WTC11 (cell line): ENCODE data around the gene CSK. TPM values are rescaled to one million over a fixed set of nuclear protein-coding genes. Genes with fewer than 3 reads are reported as not detected.

Experiments
- ATAC-seq: fragments of 200-7000 bp; cut with Tn5 transposase; 2 replicates; pipeline ENCODE4 v1.10.0; 2021; ENCODE audit warnings: mild to moderate bottlenecking, moderate library complexity
- CTCF ChIA-PET: fragments of 300-600 bp; sonication (Branson Sonifier 250); formaldehyde crosslinking; loops from one replicate; lab custom pipeline; 2021; ENCODE audit warnings: antibody characterized with exemption; lab: Charles Lee
- POLR2A ChIA-PET: fragments of 350-600 bp; sonication (Branson Sonifier 250); formaldehyde crosslinking; loops from one replicate; lab custom pipeline; 2021; ENCODE audit warnings: antibody characterized with exemption; lab: Charles Lee
- DNase-seq: peaks from one replicate; pipeline ENCODE4 v3.0.0; 2021; ENCODE audit warnings: low spot score
- H3K27ac Mint-ChIP-seq: 2 replicates; pipeline ENCODE4 v1.8.0; 2021; ENCODE audit warnings: mixed read lengths
- H3K27me3 Mint-ChIP-seq: 2 replicates; pipeline ENCODE4 v1.8.0; 2021; ENCODE audit warnings: low read depth, mild to moderate bottlenecking, moderate library complexity, mixed read lengths
- H3K36me3 Mint-ChIP-seq: 2 replicates; pipeline ENCODE4 v1.8.0; 2021; ENCODE audit warnings: mixed read lengths
- H3K4me1 Mint-ChIP-seq: 2 replicates; pipeline ENCODE4 v1.8.0; 2022; ENCODE audit warnings: mixed read lengths
- H3K4me3 Mint-ChIP-seq: 2 replicates; pipeline ENCODE4 v1.8.0; 2021; ENCODE audit warnings: mild to moderate bottlenecking, moderate library complexity, mixed read lengths
- H3K9me3 Mint-ChIP-seq: 2 replicates; pipeline ENCODE4 v1.8.0; 2021; ENCODE audit warnings: mixed read lengths
- ATF2 ChIP-seq: sonication (generic); formaldehyde crosslinking; IDR thresholded peaks from 2 replicates; pipeline ENCODE4 v1.8.1; 2022; ENCODE audit warnings: low read depth, missing genetic modification reagents, borderline replicate concordance
- CREM ChIP-seq: sonication (generic); formaldehyde crosslinking; IDR thresholded peaks from 2 replicates; pipeline ENCODE4 v1.8.1; 2022; ENCODE audit warnings: mild to moderate bottlenecking, missing genetic modification reagents, moderate library complexity
- ETV6 ChIP-seq: sonication (generic); formaldehyde crosslinking; IDR thresholded peaks from 2 replicates; pipeline ENCODE4 v1.8.1; 2022; ENCODE audit warnings: mild to moderate bottlenecking, missing genetic modification reagents
- FOXJ3 ChIP-seq: sonication (generic); formaldehyde crosslinking; IDR thresholded peaks from 2 replicates; pipeline ENCODE4 v1.9.0; 2021; ENCODE audit warnings: missing genetic modification reagents, mild to moderate bottlenecking, borderline replicate concordance
- GABPB1 ChIP-seq: sonication (generic); formaldehyde crosslinking; IDR thresholded peaks from 2 replicates; pipeline ENCODE4 v1.8.1; 2023; ENCODE audit warnings: mild to moderate bottlenecking, missing genetic modification reagents
- JAZF1 ChIP-seq: fragments of 250-450 bp; sonication (Bioruptor Pico); IDR thresholded peaks from 2 replicates; pipeline ENCODE4 v1.9.0; 2021; ENCODE audit warnings: moderate library complexity, mild to moderate bottlenecking, inconsistent platforms
- MAX ChIP-seq: sonication (generic); formaldehyde crosslinking; IDR thresholded peaks from 2 replicates; pipeline ENCODE4 v1.8.0; 2022; ENCODE audit warnings: mild to moderate bottlenecking, missing genetic modification reagents
- MXD4 ChIP-seq: fragments of 250-450 bp; sonication (Bioruptor Pico); IDR thresholded peaks from 2 replicates; pipeline ENCODE4 v1.8.0; 2021; ENCODE audit warnings: mild to moderate bottlenecking, moderate library complexity, borderline replicate concordance
- MYBL2 ChIP-seq: sonication (generic); formaldehyde crosslinking; IDR thresholded peaks from 2 replicates; pipeline ENCODE4 v1.8.1; 2023; ENCODE audit warnings: mild to moderate bottlenecking, moderate library complexity, missing genetic modification reagents
- PRDM15 ChIP-seq: sonication (generic); formaldehyde crosslinking; IDR thresholded peaks from 2 replicates; pipeline ENCODE4 v1.8.0; 2022; ENCODE audit warnings: missing genetic modification reagents
- RELA ChIP-seq: sonication (generic); formaldehyde crosslinking; IDR thresholded peaks from 2 replicates; pipeline ENCODE4 v1.8.1; 2022; ENCODE audit warnings: missing genetic modification reagents, mild to moderate bottlenecking, borderline replicate concordance
- RORB ChIP-seq: fragments of 250-450 bp; sonication (Bioruptor Pico); IDR thresholded peaks from 2 replicates; pipeline ENCODE4 v1.9.0; 2021; ENCODE audit warnings: mild to moderate bottlenecking
- SOX15 ChIP-seq: fragments of 250-450 bp; sonication (Bioruptor Pico); IDR thresholded peaks from 2 replicates; pipeline ENCODE4 v1.9.0; 2021; ENCODE audit warnings: mild to moderate bottlenecking
- ZMAT4 ChIP-seq: fragments of 250-450 bp; sonication (Bioruptor Pico); IDR thresholded peaks from 2 replicates; pipeline ENCODE4 v1.9.0; 2021; ENCODE audit warnings: mild to moderate bottlenecking
- ZNF281 ChIP-seq: sonication (generic); formaldehyde crosslinking; IDR thresholded peaks from 2 replicates; pipeline ENCODE4 v1.8.0; 2023; ENCODE audit warnings: mild to moderate bottlenecking, missing genetic modification reagents
- ZNF416 ChIP-seq: fragments of 250-450 bp; sonication (Bioruptor Pico); IDR thresholded peaks from 2 replicates; pipeline ENCODE4 v1.9.0; 2021; ENCODE audit warnings: mild to moderate bottlenecking, inconsistent platforms
- ZNF425 ChIP-seq: fragments of 250-450 bp; sonication (Bioruptor Pico); conservative IDR thresholded peaks from 2 replicates; pipeline ENCODE4 v1.9.0; 2021; ENCODE audit warnings: mild to moderate bottlenecking
- ZNF512 ChIP-seq: sonication (generic); formaldehyde crosslinking; IDR thresholded peaks from 2 replicates; pipeline ENCODE4 v1.8.1; 2022; ENCODE audit warnings: missing genetic modification reagents, borderline replicate concordance
- ZNF671 ChIP-seq: fragments of 250-450 bp; sonication (Bioruptor Pico); IDR thresholded peaks from 2 replicates; pipeline ENCODE4 v1.8.0; 2021; ENCODE audit warnings: mild to moderate bottlenecking
- total RNA-seq: library from RNA; stranded (reverse); gene quantifications from 3 replicates; pipeline ENCODE4 v1.2.3, GENCODE V29; 2021

Gene CSK
- total RNA-seq, 1 experiment from 2014 or later, result 55.1 TPM

- POLR2A ChIA-PET, result interaction anchor here (0.5 kb wide), 1 partner anchor 34 kb away, joined by 3 read pairs; the partner anchor contains the start of gene CYP1A1
- Mint-ChIP-seq H3K36me3 (no peaks in the 10 kb centered on the region), H3K27me3 (no peaks in the 10 kb centered on the region)
Measured at GRCh38 chr15:74758736-74759135, 23.1 kb upstream of the CSK start.

GRCh38 chr15:74762791-74763150, 19.1 kb upstream of the CSK start:
- ChIA-PET POLR2A (no interaction called here), CTCF (interaction anchor here (0.5 to 8.3 kb wide), 12 partner anchors 8 to 238 kb away, joined by 3 to 131 read pairs (median 6); partner anchors contain the start of gene CYP1A2)
- ATAC-seq, result no peak
- H3K4me1 Mint-ChIP-seq, result peaks cover 20% of the 10 kb centered on the region
- peaks cover 3% of the 10 kb centered on the region; the same call in 1 of the 2 replicates for H3K27me3 Mint-ChIP-seq
- 0 out of 2 replicates have a peak overlapping the region, but pooled peaks have one; percentile 12 for H3K27ac Mint-ChIP-seq
- no peak for DNase-seq
- TF ChIP-seq RORB (CRISPR knock-in tag), result no peak
- TF ChIP-seq SOX15, result no peak
- no peak for TF ChIP-seq MXD4
- no peak for TF ChIP-seq MYBL2 (CRISPR knock-in tag)
- no peak for TF ChIP-seq PRDM15 (CRISPR knock-in tag)
- TF ChIP-seq ZNF671 (CRISPR knock-in tag), result no peak
- no peak for TF ChIP-seq JAZF1 (CRISPR knock-in tag)
- TF ChIP-seq MAX, result no peak
- no peak for TF ChIP-seq CREM (CRISPR knock-in tag)
- no peak for TF ChIP-seq ETV6 (CRISPR knock-in tag)
- TF ChIP-seq RELA (CRISPR knock-in tag), result no peak
- TF ChIP-seq ZNF281 (CRISPR knock-in tag), result no peak
- no peak for TF ChIP-seq ZMAT4 (CRISPR knock-in tag)
- no peak for TF ChIP-seq ATF2
- TF ChIP-seq ZNF512, result no peak
- no peak for TF ChIP-seq ZNF425
- no peak for TF ChIP-seq ZNF416
- H3K9me3 Mint-ChIP-seq, result no peaks in the 10 kb centered on the region
- no peaks in the 10 kb centered on the region for H3K36me3 Mint-ChIP-seq
- H3K4me3 Mint-ChIP-seq, result no peak overlapping the region

More at GRCh38 chr15:74758736-74759135, 23.1 kb upstream of the CSK start:
- no peak overlapping the region for H3K4me3 Mint-ChIP-seq
- ATAC-seq (no peak), DNase-seq (no peak)
- H3K9me3 Mint-ChIP-seq, result no peaks in the 10 kb centered on the region
- H3K4me1 Mint-ChIP-seq, result peaks cover 20% of the 10 kb centered on the region
- H3K27ac Mint-ChIP-seq, result peak overlapping the region; percentile 45; the same call in 1 of the 2 replicates
- no peak for TF ChIP-seq GABPB1
- TF ChIP-seq FOXJ3, result no peak
- CTCF ChIA-PET, result interaction anchor here (1.0 to 8.3 kb wide), 6 partner anchors 12 to 137 kb away, joined by 3 to 131 read pairs (median 8); partner anchors contain the start of gene CYP1A1
